Middle frontal gyrus (tissue), 1 donor: ENCODE measurements around the gene RPTOR.
"Not testable (repeated sequence)": the region's sequence is repeated elsewhere in the genome, so short reads cannot be mapped to it uniquely, and the experiment has no call there.

Source experiments
- DNase-seq: peaks from one replicate; pipeline ENCODE4 v3.0.0-alpha.2; 2015; ENCODE audit warnings: low spot score; ENCODE audit errors: extremely low spot score

Gene RPTOR

GRCh38 chr17:80512233-80512632 is 32.4 kb upstream of the RPTOR start:
- DNase-seq, result no peak

- no peak for DNase-seq
Observed at GRCh38 chr17:80513201-80513600, 31.4 kb upstream of the RPTOR start.

- DNase-seq, result no peak
Observed at GRCh38 chr17:80513892-80514291, 30.7 kb upstream of the RPTOR start.

- DNase-seq, result no peak
Observed at GRCh38 chr17:80516171-80516932, 28.3 kb upstream of the RPTOR start.

GRCh38 chr17:80517641-80518040 is 27.0 kb upstream of the RPTOR start:
- DNase-seq, result no peak

GRCh38 chr17:80518392-80518791 is 26.2 kb upstream of the RPTOR start:
- DNase-seq, result no peak

- no peak for DNase-seq
Observed at GRCh38 chr17:80519091-80519781, 25.4 kb upstream of the RPTOR start.

- DNase-seq, result no peak
Observed at GRCh38 chr17:80520810-80521455, 23.7 kb upstream of the RPTOR start.

- DNase-seq, result no peak
Observed at GRCh38 chr17:80523054-80523744, 21.4 kb upstream of the RPTOR start.

- DNase-seq, result no peak
Observed at GRCh38 chr17:80523956-80524712, 20.5 kb upstream of the RPTOR start.

- no peak for DNase-seq
Observed at GRCh38 chr17:80526116-80526910, 18.3 kb upstream of the RPTOR start.

- no peak for DNase-seq
Observed at GRCh38 chr17:80527016-80527645, 17.5 kb upstream of the RPTOR start.

- no peak for DNase-seq
Observed at GRCh38 chr17:80528536-80528935, 16.1 kb upstream of the RPTOR start.

- DNase-seq, result no peak
Observed at GRCh38 chr17:80529104-80529903, 15.3 kb upstream of the RPTOR start.

GRCh38 chr17:80529904-80530292 is 14.7 kb upstream of the RPTOR start:
- no peak for DNase-seq

GRCh38 chr17:80531400-80531799 is 13.2 kb upstream of the RPTOR start:
- no peak for DNase-seq

GRCh38 chr17:80537386-80537785 is 7.3 kb upstream of the RPTOR start:
- not testable (repeated sequence) for DNase-seq

GRCh38 chr17:80538484-80538883 is 6.2 kb upstream of the RPTOR start:
- DNase-seq, result no peak
